SW 1271 (cell line): ENCODE results near the gene MOAP1.
A peak's percentile ranks its signal among the peaks of the same experiment; 100 is the strongest.
"Not testable (repeated sequence)": the region's sequence is repeated elsewhere in the genome, so short reads cannot be mapped to it uniquely, and the experiment has no call there.

Source experiments
- DNase-seq, 2 experiments: peaks; one replicate each; lab custom pipeline; 2025; lab: John Stamatoyannopoulos, UW

Gene MOAP1

DNA sequence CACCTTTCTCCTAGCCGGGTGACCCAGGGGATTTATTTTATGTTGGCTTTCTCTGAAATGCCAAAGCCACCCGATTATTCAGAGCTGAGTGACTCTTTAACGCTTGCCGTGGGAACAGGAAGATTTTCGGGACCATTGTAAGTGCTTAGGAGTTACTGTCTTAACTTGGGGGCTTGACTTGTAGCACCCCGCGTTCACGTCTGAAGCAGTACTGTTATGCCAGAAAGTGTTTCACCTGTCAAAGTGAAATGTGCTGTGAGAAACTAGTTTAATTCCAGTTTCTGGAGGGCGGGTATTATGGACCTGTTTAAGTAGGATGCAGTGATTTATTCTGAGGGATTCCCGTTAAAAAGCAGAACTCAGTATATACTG is 638 bp upstream of the MOAP1 start:
- no peak for DNase-seq

DNA sequence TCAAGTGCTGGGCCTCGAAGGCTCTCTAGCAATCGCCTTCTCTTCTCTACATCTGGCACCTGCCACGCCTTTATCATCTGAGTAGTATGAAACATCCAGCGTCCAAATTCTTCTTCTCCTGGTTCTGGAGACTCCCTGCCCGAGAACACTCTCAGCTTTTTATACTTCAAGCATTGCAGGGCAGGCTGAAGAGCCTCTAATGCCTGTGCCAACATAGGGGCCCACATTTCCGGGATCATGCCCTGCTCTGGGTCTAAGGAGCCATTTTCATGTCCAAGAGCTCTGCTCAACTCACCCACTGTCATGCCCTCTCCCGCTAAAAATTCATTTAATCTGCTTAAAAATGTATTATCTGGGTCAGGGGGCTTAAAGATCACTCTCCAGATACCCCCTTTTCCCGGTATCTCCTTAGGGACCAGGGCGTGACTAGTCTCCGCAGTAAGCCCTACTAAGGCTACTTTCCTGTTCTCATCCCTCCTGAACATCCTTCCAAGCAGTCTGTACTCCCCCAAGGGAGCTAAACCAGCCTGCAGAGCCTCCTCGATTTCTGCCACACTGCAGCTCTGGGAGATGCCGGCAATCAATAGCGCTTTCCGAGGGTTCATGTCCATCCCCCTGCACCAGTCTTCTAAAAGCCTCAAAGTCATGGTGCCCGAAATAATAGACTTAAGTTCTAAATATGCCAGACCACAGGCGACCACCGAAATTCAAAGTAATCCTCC is 940 bp downstream of the MOAP1 start:
- DNase-seq = no peak

DNA sequence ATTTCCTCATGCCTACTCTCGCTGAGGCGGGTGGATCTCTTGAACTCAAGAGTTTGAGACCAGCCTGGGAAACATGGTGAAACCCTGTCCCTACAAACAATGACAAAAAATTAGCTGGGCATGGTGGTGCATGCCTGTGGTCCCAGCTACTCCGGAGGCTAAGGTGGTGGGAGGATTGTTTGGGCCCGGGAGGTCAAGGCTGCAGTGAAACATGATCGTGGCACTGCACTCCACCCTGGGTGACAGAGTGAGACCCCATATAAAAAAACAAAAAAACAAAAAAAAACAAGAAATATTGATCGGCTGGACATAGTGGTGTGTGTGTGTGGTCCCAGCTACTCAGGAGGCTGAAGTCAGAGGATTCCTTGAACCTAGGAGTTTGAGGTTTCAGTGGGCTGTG is 9.2 kb downstream of the MOAP1 start:
- DNase-seq = no peak

DNA sequence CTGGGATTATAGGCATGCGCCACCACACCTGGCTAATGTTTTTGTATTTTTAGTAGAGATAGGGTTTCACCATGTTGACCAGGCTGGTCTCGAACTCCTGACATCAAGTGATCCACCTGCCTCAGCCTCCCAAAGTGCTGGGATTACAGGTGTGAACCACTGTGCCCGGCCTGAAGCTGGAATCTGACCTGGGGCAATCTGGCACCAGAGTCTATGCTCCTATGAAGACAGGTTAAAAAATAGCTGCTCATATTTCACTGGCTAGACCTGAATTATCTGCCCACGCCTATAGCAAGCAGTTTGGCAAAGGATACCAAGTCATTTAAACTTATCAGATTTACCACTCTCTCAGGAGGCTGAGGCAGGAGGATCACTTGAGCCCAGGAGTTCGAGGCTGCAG is 10.0 kb downstream of the MOAP1 start:
- DNase-seq = not testable (repeated sequence)

DNA sequence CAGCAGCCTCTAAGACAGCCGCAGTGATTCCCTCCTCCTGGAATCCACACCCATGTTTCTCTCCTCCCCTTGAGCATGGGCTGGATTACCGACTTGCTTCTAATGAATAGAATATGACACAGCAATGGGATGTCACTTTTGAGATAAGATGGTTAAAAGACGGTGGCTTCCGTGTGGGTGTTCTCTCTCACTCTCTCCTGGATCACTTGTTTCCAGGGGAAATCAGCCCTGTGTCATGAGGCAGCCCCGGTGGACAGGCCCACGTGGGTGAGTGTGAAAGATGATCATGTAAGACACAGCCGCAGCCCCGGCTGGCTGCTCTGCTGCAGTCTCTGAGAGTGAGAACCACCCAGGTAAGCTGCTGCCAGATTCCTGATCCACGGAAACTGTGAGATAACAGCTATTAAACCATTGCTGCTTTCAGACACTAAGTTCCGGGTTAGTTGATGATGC is 10.7 kb downstream of the MOAP1 start:
- no peak for DNase-seq

DNA sequence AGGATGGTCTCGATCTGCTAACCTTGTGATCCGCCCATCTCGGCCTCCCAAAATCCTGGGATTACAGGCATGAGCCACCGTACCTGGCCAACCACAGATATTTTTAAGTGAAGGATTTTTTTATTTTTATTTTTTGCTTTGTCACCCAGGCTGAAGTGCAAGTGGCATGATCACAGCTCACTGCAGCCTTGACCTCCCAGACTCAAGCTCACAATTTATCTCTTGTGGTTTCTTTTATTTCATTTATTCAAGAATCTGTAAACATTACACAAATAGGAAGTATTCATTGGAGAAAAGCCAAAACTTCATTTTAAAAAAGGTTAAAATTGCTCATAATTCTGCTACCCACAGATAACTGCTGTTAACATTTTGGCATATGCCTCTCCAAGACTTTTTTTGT is 13.3 kb downstream of the MOAP1 start:
- DNase-seq = no peak

DNA sequence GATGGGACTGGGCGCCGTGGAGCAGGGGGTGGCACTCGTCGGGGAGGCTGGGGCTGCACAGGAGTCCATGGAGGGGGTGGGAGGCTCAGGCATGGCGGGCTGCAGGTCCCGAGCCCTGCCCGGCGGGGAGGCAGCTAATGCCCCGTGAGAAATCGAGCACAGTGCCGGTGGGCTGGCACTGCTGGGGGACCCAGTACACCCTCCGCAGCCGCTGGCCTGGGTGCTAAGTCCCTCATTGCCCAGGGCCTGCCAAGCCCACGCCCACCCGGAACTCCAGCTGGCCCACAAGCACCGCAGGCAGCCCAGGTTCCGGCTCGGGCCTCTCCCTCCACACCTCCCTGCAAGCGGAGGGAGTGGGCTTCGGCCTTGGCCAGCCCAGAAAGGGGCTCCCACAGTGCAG is 14.6 kb downstream of the MOAP1 start:
- not testable (repeated sequence) for DNase-seq

DNA sequence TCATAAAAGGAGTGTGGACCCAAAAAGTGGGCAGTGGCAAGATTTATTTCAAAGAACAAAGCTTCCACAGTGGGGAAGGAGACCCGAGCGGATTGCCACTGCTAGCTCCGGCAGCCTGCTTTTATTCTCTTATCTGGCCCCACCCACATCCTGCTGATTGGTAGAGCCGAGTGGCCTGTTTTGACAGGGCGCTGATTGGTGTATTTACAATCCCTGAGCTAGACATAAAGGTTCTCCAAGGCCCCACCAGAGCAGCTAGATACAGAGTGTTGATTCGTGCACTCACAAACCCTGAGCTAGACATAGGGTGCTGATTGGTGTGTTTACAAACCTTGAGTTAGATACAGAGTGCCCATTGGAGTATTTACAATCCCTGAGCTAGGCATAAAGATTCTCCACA is 15.1 kb downstream of the MOAP1 start:
- DNase-seq = not testable (repeated sequence)

DNA sequence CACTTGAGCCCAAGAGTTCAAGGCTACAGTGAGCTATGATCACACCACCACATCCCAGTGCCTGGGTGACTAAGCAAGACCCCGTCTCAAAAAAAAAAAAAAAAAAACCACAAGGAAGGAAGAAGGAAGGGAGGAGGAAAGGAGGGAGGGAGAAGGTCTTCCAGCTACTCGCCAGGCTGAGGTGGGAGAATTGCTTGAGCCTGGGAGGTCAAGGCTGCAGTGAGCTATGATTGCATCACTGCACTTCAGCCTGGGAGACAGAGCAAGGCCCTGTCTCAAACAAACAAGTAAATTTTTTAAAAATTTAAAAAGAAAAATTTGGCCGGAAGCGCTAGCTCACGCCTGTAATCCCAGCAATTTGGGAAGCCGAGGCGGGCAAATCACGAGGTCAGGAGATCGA is 16.1 kb downstream of the MOAP1 start:
- not testable (repeated sequence) for DNase-seq

DNA sequence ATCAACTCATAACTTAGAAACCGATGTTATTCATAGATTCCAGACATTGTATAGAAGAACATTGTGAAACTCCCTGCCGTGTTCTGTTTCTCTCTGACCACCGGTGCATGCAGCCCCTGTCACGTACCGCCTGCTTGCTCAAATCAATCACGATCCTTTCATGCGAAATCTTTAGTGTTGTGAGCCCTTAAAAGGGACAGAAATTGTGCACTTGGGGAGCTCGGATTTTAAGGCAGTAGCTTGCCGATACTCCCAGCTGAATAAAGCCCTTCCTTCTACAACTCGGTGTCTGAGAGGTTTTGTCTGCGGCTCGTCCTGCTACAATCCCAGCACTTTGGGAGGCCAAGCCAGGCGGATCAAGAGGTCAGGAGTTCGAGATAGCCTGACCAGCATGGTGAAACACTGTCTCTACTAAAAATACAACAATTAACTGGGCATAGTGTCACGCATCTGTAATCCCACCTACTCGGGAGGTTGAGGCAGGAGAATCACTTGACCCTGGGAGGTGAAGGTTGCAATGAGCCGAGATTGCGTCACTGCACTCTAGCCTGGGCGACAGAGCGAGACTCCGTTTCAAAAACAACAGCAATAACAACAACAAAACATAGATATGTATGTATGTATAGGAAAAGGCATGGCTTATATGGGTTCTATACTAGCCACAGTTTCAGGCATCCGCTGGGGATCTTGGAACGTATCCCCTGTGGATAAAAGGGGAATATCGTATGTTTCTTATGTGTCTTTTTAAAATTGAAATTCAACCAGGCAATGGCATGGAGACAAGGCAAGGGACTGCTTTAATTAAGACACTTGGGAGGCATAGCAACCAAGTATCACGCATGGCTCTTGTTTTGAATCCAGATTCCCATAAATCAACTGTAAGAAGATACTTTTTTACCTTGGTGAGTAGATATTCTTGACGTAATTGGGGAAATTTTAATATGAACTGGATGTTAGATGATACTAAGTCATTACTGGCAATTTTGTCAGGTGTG is 19.1 kb downstream of the MOAP1 start:
- not testable (repeated sequence) for DNase-seq

DNA sequence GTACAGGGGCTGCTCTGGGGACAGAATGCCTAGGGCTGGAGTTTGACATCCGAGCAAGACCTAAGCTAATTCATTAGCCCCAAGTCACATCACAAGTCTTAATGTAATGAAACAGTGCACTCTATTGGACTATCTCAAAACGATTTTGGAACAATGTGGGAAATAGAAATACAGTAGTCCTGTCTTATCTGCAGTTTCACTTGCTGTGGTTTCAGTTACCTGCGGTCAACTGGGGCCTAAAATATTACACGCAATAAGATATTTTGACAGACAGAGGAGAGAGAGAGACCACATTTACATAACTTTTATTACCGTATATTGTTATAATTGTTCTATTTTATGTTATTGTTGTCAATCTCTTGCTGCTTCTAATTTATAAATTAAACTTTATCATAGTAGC is 21.1 kb downstream of the MOAP1 start:
- DNase-seq = no peak

DNA sequence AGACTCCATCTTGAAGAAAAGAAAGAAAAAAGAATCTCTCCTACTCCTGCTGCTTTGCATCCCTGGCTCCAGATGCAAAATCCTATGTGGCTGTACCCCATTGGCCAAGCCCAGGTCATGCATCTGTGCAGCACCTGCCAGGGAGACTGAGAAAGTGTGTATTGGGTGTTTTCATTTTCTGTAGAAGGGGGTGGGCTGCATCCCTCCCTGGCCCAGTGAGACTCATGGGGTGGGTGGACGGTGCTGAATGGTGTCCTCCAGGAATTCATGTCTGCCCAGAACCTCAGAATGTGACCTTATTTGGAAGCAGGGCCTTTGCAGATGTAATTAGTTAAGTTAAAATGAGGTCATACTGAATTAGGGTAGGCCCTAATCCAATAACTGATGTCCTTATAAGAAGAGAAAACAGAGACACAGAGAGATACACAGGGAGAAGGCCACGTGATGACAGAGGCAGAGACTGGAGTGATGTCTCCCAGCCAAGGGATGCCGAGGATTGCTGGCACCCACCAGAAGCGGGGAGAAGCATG is 23.2 kb downstream of the MOAP1 start:
- DNase-seq = no peak

DNA sequence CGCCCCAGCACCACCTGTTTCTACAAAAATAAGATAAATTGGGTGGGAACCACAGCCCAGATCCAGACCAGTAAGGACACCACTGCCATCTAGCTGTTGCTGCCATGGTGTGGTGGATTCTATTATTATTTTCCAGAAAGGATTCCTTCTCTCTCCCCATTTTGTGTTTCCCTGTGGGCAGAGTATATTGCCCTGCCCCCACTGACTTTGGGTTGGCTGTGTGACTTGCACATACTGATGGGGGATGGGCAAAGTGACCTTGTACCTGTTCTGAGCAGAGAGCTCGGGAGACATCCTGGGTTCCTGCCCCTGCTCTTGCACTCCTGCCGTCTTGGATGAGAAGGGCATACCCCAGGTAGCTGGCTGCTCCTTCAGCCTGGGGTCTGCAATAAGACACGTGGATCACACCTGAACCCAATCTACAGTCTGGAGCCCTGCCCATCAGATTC is 24.3 kb downstream of the MOAP1 start:
- peak; percentile 13 to 37 for DNase-seq

DNA sequence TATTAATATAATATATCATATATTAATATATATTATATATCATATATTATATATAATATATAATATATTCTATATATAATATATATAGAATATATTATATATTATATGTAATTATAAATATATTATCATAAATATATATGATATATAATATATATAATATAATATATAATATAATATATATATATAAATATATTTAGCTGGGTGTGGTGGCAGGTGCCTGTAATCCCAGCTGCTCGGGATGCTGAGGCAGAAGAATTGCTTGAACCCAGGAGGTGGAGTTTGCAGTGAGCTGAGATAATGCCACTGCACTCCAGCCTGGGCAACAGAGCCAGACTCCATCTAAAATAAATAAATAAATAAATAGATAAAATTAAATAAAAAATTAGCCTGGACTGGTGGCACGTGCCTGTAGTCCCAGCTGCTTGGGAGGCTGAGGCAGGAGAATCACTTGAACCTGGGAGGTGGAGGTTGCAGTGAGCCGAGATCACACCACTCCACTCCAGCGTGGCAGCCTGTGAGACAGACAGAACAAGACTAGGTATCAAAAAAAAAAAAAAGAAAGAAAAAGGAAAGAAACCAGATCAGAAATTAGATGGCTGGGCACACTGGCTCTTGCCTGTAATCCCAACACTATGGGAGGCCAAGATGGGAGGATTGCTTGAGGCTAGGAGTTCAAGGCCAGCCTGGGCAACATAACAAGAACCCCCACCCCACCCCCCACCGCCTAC is 24.9 kb downstream of the MOAP1 start:
- DNase-seq = not testable (repeated sequence)

DNA sequence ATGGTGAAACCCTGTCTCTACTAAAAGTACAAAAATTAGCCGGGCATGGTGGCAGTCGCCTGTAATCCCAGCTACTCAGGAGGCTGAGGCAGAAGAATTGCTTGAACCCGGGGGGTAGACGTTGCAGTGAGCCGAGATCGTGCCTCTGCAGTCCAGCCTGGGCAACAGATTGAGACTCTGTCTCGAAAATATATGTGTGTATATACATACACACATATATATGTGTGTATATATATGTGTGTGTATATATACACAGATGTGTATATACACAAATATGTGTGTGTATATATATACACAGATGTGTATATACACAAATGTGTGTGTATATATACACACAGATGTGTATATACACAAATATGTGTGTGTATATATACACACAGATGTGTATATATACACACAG is 26.3 kb downstream of the MOAP1 start:
- not testable (repeated sequence) for DNase-seq

DNA sequence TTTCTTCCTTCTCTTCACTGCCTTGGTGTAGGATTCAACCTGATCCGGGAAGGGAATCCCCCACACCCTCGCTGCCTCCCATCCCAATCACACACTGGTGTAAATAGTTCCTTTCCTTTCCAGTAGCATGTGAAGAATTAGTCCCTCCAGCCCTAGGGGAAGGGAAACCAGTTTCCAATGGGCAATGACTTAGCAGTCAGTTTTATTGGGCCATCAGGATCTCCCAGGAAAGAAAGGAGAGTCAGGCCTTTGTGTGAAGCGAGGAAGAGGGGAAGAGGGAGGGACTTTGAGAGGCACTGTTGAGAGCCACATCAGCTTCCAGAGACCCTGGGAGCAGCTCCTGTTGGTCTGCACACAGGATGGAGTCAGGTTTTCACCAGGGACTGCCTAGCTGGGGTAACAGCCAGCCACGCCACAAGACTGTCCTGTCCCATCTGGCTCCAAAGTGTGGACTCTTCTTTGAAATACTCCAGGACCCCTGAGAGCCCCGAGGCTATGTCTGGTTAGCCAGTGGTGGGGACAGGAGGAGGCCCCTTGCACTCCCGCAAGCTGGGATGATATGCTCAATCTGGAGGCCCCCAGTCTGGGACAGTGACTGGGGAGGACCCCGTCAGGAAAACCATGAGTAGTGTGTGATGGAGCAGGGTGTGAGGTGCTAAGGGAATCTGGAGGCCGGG is 27.9 kb downstream of the MOAP1 start:
- DNase-seq = no peak

DNA sequence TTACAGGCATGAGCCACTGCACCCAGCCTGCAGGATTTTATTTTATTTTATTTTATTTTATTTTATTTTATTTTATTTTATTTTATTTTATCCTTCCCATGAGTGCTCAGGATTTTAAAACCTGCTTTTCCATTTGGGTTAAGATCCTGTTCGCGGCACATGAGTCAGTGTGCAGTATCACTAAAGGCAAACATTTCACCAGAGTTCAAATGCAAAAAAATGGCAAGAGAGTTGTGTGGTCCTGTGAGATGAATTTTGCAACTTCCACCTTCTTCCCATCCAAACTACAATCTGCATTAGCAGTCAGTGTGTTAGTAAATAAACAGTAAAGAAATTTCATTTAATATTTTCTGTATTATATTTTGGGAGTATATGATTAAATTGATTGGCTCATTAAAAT is 29.0 kb downstream of the MOAP1 start:
- DNase-seq = no peak

DNA sequence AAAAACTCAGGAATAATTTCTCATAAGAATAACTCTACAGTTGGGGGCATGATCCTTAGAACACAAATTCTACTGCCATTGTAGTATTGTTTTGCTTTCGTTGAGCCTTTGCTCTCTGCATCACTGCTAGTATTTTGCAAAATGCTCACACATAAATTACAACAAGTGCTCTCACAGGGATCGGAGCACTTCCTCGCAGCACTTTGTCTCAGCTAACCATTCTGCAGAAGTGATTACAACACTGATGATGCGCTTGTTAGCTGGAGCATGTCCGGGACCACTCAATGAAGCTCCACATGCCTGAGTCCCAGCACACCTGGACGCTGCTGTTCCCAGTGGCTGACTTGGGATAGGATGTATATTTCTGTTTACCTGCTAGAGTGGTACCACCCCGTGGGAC is 31.6 kb downstream of the MOAP1 start:
- no peak for DNase-seq

DNA sequence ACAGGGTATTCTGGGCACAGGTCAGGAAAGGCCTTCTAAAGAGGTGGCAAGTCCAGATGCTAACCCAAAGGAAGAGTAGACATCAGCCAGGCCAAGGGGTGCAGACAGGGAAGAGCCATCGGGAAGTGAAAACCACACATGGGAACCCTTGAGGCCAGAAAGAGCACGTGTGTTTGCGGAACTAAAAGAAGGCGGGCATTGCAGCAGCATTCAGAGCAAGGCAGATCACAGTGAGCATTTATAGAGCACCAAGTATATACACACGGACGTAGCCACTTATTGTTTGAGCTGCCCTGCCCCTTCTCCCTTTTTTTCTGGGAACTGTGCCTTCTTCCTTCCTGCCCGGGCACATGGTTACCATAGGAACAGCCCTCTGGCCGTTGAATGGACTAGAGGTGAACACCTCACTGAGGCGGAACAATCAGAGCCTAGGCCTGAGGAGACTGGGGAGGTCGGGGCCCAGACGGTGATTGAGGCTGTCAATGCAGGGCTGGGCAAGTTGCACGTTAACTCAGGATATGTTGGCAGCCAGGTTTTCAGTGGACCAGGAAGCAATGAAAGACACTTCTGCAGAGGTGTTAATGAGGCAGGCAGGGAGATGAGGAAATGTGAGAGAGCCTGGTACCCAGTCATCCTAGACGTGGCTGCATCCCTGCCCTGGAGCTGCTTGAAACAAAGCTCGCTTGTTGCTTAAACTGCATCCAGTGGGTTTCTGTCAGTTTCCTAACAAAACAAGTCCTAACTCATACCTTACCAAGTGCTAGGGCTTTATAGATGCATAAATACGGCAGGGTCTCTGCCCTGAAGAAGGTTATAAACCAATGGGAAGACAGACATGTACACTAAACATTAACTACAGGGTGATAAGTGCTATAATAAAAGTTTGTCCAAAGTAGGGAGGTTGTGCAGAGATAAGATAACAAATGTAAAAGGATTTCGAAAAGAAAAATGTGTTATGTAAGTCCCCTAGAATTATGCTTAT is 34.2 kb downstream of the MOAP1 start:
- DNase-seq = no peak

DNA sequence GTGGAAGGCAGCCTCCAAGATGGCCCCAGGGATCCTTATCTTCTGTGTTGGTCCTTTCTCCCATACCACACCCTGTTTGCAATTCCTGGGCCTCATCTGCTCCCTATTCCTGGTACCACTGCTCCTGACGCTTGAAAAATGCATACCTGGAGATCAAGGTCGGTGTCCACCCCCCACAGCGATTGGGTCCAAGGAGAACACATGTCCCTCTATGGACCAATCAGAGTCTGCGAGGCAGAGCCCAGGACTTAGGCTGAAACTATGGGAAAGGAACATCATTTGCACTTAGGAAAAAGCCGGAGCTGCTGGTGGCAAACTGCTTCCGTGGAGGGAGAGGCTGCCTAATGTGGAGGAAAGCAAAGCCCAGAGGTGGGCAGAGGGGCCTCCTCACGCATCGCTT is 35.7 kb downstream of the MOAP1 start:
- no peak for DNase-seq
